T-helper 9 cell (primary cell): ENCODE data around the gene RAB30.

Experiments used
- DNase-seq: peaks from one replicate; pipeline ENCODE4 v3.0.0-alpha.2; 2020

Gene RAB30

DNA sequence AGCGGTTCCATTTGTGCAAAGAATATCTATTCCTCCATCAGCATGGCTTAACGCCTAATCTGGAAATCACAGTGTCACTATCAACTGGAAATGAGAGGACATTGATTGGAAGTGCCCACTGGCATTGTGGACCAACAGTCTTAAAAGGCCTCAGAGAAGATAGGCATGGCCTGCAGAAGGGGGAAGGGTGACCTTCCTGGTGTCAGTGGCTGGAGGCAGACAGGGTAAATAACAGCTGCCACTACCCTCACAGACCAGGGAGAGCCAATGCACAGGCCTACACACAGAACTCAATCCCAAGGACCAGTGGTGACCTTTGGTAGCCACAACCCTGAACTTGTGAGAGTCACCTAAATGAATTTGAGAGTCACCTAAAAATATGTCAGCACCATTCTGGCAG, 134.1 kb downstream of the RAB30 start:
- DNase-seq: no peak

DNA sequence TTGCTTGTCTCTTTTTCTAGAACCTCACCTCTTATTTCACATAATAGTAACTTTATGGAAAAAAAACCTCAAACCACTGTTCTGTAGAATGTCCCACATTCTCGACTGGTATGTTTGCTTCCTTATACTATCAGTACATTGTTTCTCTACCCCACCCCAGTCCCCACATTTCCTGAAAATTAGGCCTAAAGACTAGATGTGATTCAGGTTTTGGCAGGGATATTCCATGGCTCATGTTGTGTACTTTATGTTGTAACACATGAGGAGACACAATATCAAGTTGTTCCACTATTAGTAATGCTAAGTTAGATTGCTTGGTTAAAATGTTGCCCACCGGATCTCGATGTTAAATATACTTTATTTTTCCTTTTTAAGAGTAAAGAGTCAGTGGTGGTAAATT, 135.4 kb downstream of the RAB30 start:
- DNase-seq: no peak

DNA sequence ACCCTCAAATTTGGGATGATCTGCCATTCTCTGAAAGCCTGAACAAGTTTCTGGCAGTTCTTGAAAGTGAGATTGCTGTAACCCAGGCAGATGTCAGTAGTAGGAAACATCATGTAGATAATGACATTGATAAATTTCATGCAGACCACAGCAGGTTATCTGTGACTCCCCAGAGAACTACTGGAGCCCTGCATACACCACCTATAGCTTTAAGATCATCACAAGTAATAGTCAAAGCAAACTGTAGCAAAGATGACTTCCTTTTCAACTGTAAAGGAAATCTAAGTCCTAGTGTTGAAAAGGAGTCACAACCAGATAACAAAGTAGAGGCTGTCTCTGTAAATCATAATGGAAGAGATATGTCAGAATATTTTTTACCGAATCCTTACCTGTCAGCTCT, 139.1 kb downstream of the RAB30 start:
- no peak for DNase-seq

DNA sequence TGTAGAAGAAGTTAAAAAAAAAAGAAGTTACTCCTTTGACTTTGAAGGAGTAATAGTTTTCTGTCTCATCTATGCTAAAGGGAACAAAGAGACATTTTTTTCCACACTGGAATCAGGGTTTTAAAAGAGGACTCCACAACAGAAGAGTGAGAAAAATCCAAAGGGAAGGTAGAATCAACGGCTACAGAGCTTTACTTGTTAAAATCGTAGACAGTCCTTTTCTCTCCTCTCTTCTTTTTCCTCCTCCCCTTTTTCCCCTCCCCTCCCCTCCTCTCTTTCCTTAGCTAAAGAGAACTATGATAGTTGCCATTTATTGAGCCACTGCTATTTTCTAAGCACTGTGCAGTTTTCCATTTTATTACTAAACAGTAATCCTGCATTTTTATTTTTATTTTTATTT, 141.0 kb downstream of the RAB30 start:
- no peak for DNase-seq

- no peak for DNase-seq
Observed at GRCh38 chr11:82930229-82930628, 141.5 kb downstream of the RAB30 start.

- no peak for DNase-seq
Observed at GRCh38 chr11:82929121-82929520, 142.6 kb downstream of the RAB30 start.

DNA sequence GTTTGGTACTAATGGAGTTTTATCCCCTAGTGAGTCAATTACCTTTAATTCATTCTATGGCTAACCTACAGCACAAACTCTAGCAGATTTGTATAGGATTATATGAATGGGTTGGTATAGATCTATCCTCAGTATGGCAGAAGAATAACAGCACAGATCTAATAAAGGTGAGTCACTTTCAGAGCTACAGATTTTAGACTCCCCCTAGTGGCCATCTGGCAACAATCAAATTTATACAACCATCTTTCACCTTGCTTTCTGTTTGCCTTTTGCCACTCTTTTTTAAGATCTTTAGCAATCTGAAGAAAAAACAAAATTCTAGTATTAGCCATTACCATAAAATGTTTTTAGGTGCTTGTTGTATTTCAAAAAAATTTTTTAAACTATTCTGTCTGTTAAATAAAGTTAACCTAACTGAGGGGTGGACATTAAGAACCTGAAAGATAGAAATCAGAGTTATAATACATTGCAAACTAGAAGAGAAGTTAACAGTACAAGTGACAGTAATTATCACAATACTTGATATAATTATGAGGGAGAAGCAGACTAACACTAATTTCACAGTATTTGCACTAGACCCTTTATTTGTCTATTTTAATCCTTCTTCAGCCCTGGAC, 144.3 kb downstream of the RAB30 start:
- DNase-seq: no peak

DNA sequence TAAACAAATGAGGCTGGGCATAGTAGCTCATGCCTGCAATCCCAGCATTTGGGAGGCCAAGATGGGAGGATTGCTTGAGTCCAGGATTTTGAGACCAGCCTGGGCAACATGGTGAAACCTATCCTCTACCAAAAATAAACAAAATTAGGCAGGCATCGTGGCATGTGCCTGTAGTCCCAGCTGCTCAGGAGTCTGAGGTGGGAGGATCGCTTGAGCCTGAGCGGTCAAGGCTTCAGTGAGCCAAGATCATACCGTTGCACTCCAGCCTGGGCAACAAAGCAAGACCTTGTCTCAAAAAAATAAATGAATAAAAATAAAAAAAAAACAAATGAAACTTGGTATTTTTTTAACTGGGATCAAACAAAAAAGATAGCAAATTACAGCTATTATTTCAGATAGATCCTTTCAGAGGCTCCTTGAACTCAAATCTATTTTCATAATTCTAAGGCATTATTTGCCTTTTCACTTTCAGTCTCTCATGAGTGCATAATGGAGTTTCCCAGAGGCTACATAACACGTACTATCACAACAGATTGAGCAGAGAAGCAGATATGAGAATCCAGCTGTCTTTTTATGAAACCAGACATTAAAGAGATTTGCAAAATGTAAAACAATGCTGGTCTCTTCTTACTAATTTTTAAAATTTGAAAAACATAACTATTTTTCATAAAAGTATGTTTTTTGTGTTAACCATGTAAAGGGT, 147.0 kb downstream of the RAB30 start:
- DNase-seq: no peak
